Upper lobe of left lung (tissue), 6 donors: Measurements from ENCODE around the gene RAPGEF2. TPM values are rescaled to one million over a fixed set of nuclear protein-coding genes. Genes with fewer than 3 reads are reported as not detected.

Experiments used
- ATAC-seq, 2 donors: fragments of 200-7000 bp; cut with Tn5 transposase; one replicate each; pipeline ENCODE4 v1.9.1; 2022; ENCODE audit warnings: mild to moderate bottlenecking in 2 of 2, moderate library complexity in 2 of 2; ENCODE audit not compliant: low FRiP score in 2 of 2
- DNase-seq, 2 donors: peaks; one replicate each; pipeline ENCODE4 v3.0.0-alpha.2; 2019 to 2020
- H3K27ac ChIP-seq, 4 donors: fragments of 200-600 bp; sonication (generic); one replicate each; pipeline ENCODE4 v1.5.1; 2016 to 2019
- H3K27me3 ChIP-seq, 4 donors: fragments of 200-600 bp; sonication (generic); one replicate each; pipeline ENCODE4 v1.5.1; 2017 to 2019
- H3K36me3 ChIP-seq, 4 donors: fragments of 200-600 bp; sonication (generic); one replicate each; pipeline ENCODE4 v1.5.1; 2016 to 2019
- H3K4me1 ChIP-seq, 4 donors: fragments of 200-600 bp; sonication (generic); one replicate each; pipeline ENCODE4 v1.5.1; 2018 to 2019
- H3K4me3 ChIP-seq, 4 donors: fragments of 200-600 bp; sonication (generic); one replicate each; pipeline ENCODE4 v1.5.1; 2017 to 2019; ENCODE audit warnings: mild to moderate bottlenecking in 2 of 4, moderate library complexity in 1 of 4
- H3K9me3 ChIP-seq, 4 donors: fragments of 200-600 bp; sonication (generic); one replicate each; pipeline ENCODE4 v1.5.1; 2018 to 2019
- CTCF ChIP-seq, 6 experiments: fragments of 450-650 bp in 4 of 6; fragments of 200-600 bp in 2 of 6; sonication (generic) in 2 of 6; IDR thresholded peaks; one replicate each; pipeline ENCODE4 v1.5.1; 2016 to 2019; ENCODE audit warnings: antibody characterized with exemption in 6 of 6
- EP300 ChIP-seq, 4 donors: sonication (generic); formaldehyde crosslinking; IDR thresholded peaks; one replicate each; pipeline ENCODE4 v1.5.1; 2017; ENCODE audit warnings: antibody characterized with exemption in 4 of 4, control low read depth in 2 of 4
- POLR2A ChIP-seq, 4 donors: fragments of 450-650 bp; IDR thresholded peaks; one replicate each; pipeline ENCODE4 v1.5.1; 2016 to 2017; ENCODE audit warnings: antibody characterized with exemption in 4 of 4, mild to moderate bottlenecking in 2 of 4
- POLR2AphosphoS5 ChIP-seq, 2 donors: sonication (generic); formaldehyde crosslinking; IDR thresholded peaks; one replicate each; pipeline ENCODE4 v1.5.1; 2017; ENCODE audit warnings: antibody characterized with exemption in 2 of 2
- WGBS, 2 donors: methylation state at CpG; one replicate each; pipeline ENCODE4 v1.1.5; 2017 to 2018; 5-methylcytosine and 5-hydroxymethylcytosine counted together
- total RNA-seq, 6 donors: library from RNA; depleted of rRNA in 4 of 6; stranded (reverse); fragments of >200 nt in 4 of 6; gene quantifications; one replicate each; pipeline versions ENCODE4 v1.1.0 to v1.2.1, GENCODE V29; 2016 to 2021
- donor health status: DM: no; HTN: no; CAD: no; lungs with moderate emphysema.
- donor health status: DM: no; HTN: yes; CAD: no; lungs with severe emphysema.

Gene RAPGEF2
- total RNA-seq, 6 donors from 2014 or later: 53.3 to 122 (median 66.3) TPM

- H3K27ac ChIP-seq: no peak overlapping the region
- DNase-seq (no peak), ATAC-seq (no peak)
- H3K36me3 ChIP-seq: no peaks in the 10 kb centered on the region
- no peak overlapping the region for H3K4me3 ChIP-seq
- no peaks in the 10 kb centered on the region for H3K9me3 ChIP-seq
- TF ChIP-seq POLR2AphosphoS5 (IDR thresholded peaks at IDR 0.05) (no peak), EP300 (IDR thresholded peaks at IDR 0.05) (no peak), POLR2A (IDR thresholded peaks at IDR 0.05) (no peak)
- H3K27me3 ChIP-seq: no peaks in the 10 kb centered on the region
- WGBS, 2 donors: 94 to 96% methylated on average over 1 of the region's 1 CpG
- peaks cover 0 to 18% (median 2%) of the 10 kb centered on the region in 4 donors for H3K4me1 ChIP-seq
These were observed 184.9 kb downstream of the RAPGEF2 start for GRCh38 chr4:159287767-159288166.

GRCh38 chr4:159289682-159290081 lies 186.8 kb downstream of the RAPGEF2 start:
- Histone ChIP-seq H3K27ac (no peak overlapping the region), H3K9me3 (no peaks in the 10 kb centered on the region), H3K36me3 (no peaks in the 10 kb centered on the region), H3K4me3 (no peak overlapping the region), H3K4me1 (peaks cover 0 to 13% (median 0%) of the 10 kb centered on the region in 4 donors), H3K27me3 (no peaks in the 10 kb centered on the region)
- ATAC-seq (no peak), DNase-seq (no peak)
- WGBS, 2 donors: 71 to 78% methylated on average over 3 of the region's 3 CpGs
- TF ChIP-seq POLR2A (IDR thresholded peaks at IDR 0.05) (no peak), POLR2AphosphoS5 (IDR thresholded peaks at IDR 0.05) (no peak), CTCF (IDR thresholded peaks at IDR 0.05) (no peak), EP300 (IDR thresholded peaks at IDR 0.05) (no peak)

GRCh38 chr4:159290321-159291030 lies 187.6 kb downstream of the RAPGEF2 start:
- no peaks in the 10 kb centered on the region for H3K9me3 ChIP-seq
- peaks cover 0 to 16% (median 0%) of the 10 kb centered on the region in 4 donors for H3K4me1 ChIP-seq
- no peak overlapping the region for H3K27ac ChIP-seq
- WGBS, 2 donors: 91 to 97% methylated on average over 2 of the region's 2 CpGs
- TF ChIP-seq EP300 (IDR thresholded peaks at IDR 0.05) (no peak), POLR2AphosphoS5 (IDR thresholded peaks at IDR 0.05) (no peak), POLR2A (IDR thresholded peaks at IDR 0.05) (no peak), CTCF (IDR thresholded peaks at IDR 0.05) (no peak)
- H3K27me3 ChIP-seq: no peaks in the 10 kb centered on the region
- no peaks in the 10 kb centered on the region for H3K36me3 ChIP-seq
- ATAC-seq (no peak), DNase-seq (no peak)
- H3K4me3 ChIP-seq: no peak overlapping the region

- TF ChIP-seq POLR2A (IDR thresholded peaks at IDR 0.05): no peak
- TF ChIP-seq CTCF (IDR thresholded peaks at IDR 0.05): no peak
- no peak for TF ChIP-seq EP300 (IDR thresholded peaks at IDR 0.05)
- TF ChIP-seq POLR2AphosphoS5 (IDR thresholded peaks at IDR 0.05): no peak
These were observed 188.3 kb downstream of the RAPGEF2 start for GRCh38 chr4:159291176-159291575.

GRCh38 chr4:159292137-159292896 lies 189.4 kb downstream of the RAPGEF2 start:
- ATAC-seq (no peak), DNase-seq (no peak)
- 95 to 97% methylated on average over 4 of the region's 4 CpGs for WGBS, 2 donors
- Histone ChIP-seq H3K27me3 (no peaks in the 10 kb centered on the region), H3K4me3 (no peak overlapping the region), H3K36me3 (no peaks in the 10 kb centered on the region), H3K27ac (no peak overlapping the region), H3K9me3 (no peaks in the 10 kb centered on the region), H3K4me1 (peaks cover 0 to 22% (median 0%) of the 10 kb centered on the region in 4 donors)
- TF ChIP-seq CTCF (IDR thresholded peaks at IDR 0.05): no peak

More at GRCh38 chr4:159291176-159291575, 188.3 kb downstream of the RAPGEF2 start:
- no peak overlapping the region for H3K4me3 ChIP-seq
- 92 to 98% methylated on average over 3 of the region's 3 CpGs for WGBS, 2 donors
- H3K36me3 ChIP-seq: no peaks in the 10 kb centered on the region
- peaks cover 0 to 19% (median 0%) of the 10 kb centered on the region in 4 donors for H3K4me1 ChIP-seq
- DNase-seq (no peak), ATAC-seq (no peak)
- no peaks in the 10 kb centered on the region for H3K27me3 ChIP-seq
- H3K27ac ChIP-seq: no peak overlapping the region
- no peaks in the 10 kb centered on the region for H3K9me3 ChIP-seq
